ENCODE results near the gene PCDH15. TPM values are rescaled to one million over a fixed set of nuclear protein-coding genes. Genes with fewer than 3 reads are reported as not detected.
A peak's percentile ranks its signal among the peaks of the same experiment; 100 is the strongest.

The PCDH15 gene
- total and polyA plus RNA-seq, 2 of the 8 experiments (the other 6 are each of a cell fraction or from before 2014, with no cell fraction given) = 0.11 TPM; not detected in 1

- no peak overlapping the region for H4K91ac ChIP-seq (replicated peaks; ENCODE audit: insufficient read length, low read length)
- peak overlapping the region; percentile 30 for H4K5ac ChIP-seq (ENCODE audit: insufficient read length, low read depth, low read length)
- no peak overlapping the region for H3K18ac ChIP-seq (ENCODE audit: extremely low read depth, low read length)
- no peaks in the 10 kb centered on the region for H3K36me3 ChIP-seq (ENCODE audit: control insufficient read depth in 2 of 4, insufficient read depth in 4 of 4, low read length in 3 of 4)
- ChIA-PET POLR2A (ENCODE audit: partially characterized antibody) (no interaction called here), CTCF (ENCODE audit: partially characterized antibody) (interaction anchor here (0.6 to 1.6 kb wide), 7 partner anchors 8 to 858 kb away, joined by 3 to 5 read pairs (median 3); no protein-coding TSS in a partner anchor)
- H3K9me3 ChIP-seq (ENCODE audit: insufficient read depth in 2 of 2, low read depth in 1 of 2, low read length in 1 of 2) = no peaks in the 10 kb centered on the region
- H3K23ac ChIP-seq (ENCODE audit: insufficient read length) = no peak overlapping the region
- H3K27me3 ChIP-seq (replicated peaks in 1 of 4; ENCODE audit: control insufficient read depth in 3 of 4, extremely low read depth in 1 of 4, insufficient read depth in 3 of 4, low read length in 3 of 4) = no peaks in the 10 kb centered on the region
- H2AFZ ChIP-seq (ENCODE audit: low read length) = peak overlapping the region; percentile 82
- H2BK5ac ChIP-seq (ENCODE audit: low read depth, low read length) = no peak overlapping the region
- no peaks in the 10 kb centered on the region for H3K79me2 ChIP-seq (ENCODE audit: control insufficient read depth in 1 of 2, insufficient read depth in 2 of 2, low read length in 2 of 2)
- H4K20me1 ChIP-seq (replicated peaks in 1 of 2; ENCODE audit: control insufficient read depth in 1 of 2, insufficient read depth in 2 of 2, low read length in 2 of 2) = no peaks in the 10 kb centered on the region
- H3K27ac ChIP-seq (ENCODE audit: low read depth, low read length) = no peak overlapping the region
- no peak overlapping the region for H3K9ac ChIP-seq (replicated peaks in 1 of 4; ENCODE audit: extremely low read depth in 1 of 4, low read depth in 3 of 4, low read length in 3 of 4)
- no peak overlapping the region for H2BK20ac ChIP-seq (ENCODE audit: low read length)
- H2AK5ac ChIP-seq (ENCODE audit: low read depth, low read length) = no peak overlapping the region
- no peaks in the 10 kb centered on the region for H3K23me2 ChIP-seq (ENCODE audit: low read depth, low read length)
- FAIRE-seq = no peak
- no peaks in the 10 kb centered on the region; a peak in 1 of 7 replicates for H3K4me1 ChIP-seq (replicated peaks in 1 of 4; ENCODE audit: control insufficient read depth in 3 of 4, insufficient read depth in 4 of 4, low read length in 3 of 4)
- WGBS, 2 experiments (ENCODE audit: extremely low coverage in 1 of 2, insufficient coverage in 1 of 2, insufficient read length in 1 of 2, insufficient replicate concordance in 2 of 2, low coverage in 1 of 2, low lambda C conversion rate in 2 of 2, missing lambda C conversion rate in 1 of 2) = 87% methylated on average over 7 of the region's 8 CpGs; no CpG with 5 or more reads in 1 of the 2 experiments
- 0 out of 2 replicates have a peak overlapping the region, but pooled peaks have one; percentile 10 for H2BK12ac ChIP-seq (ENCODE audit: low read depth, low read length)
- H3K4me2 ChIP-seq (ENCODE audit: insufficient read depth in 1 of 2, low read depth in 2 of 2, low read length in 2 of 2) = no peak overlapping the region
- H2BK120ac ChIP-seq (replicated peaks; ENCODE audit: low read depth, low read length) = no peak overlapping the region
- no peak overlapping the region for H3K56ac ChIP-seq (replicated peaks; ENCODE audit: insufficient read length, low read depth, low read length)
- no peak overlapping the region for H3K4ac ChIP-seq (replicated peaks; ENCODE audit: insufficient read length, low read depth, low read length)
- no peak for DNase-seq (ENCODE audit: low read depth in 1 of 2, low spot score in 2 of 2)
- H4K8ac ChIP-seq (ENCODE audit: extremely low read depth, insufficient read depth, low read length) = no peak overlapping the region
- no peak overlapping the region for H3K14ac ChIP-seq (ENCODE audit: insufficient read length)
- no peak overlapping the region for H3K4me3 ChIP-seq (ENCODE audit: extremely low read depth in 1 of 4, insufficient read depth in 2 of 4, low read depth in 3 of 4, low read length in 4 of 4)
- H3K79me1 ChIP-seq (ENCODE audit: low read depth, low read length) = no peaks in the 10 kb centered on the region
- no peak overlapping the region for H2BK15ac ChIP-seq (ENCODE audit: low read length)
- TF ChIP-seq CTCF (IDR thresholded peaks at IDR 0.05; ENCODE audit: control extremely low read depth in 1 of 3, insufficient read depth in 1 of 3, low read depth in 1 of 3, low read length in 3 of 3) (peak in 1 of 3 experiments; percentile 27; a peak in 2 of 4 replicates), CBX5 (IDR thresholded peaks at IDR 0.05; ENCODE audit: low read depth, low read length) (no peak), JUN (IDR thresholded peaks at IDR 0.05; ENCODE audit: low read depth, low read length) (no peak), SIX5 (IDR thresholded peaks at IDR 0.05; ENCODE audit: low read depth, low read length) (no peak), BRCA1 (IDR thresholded peaks at IDR 0.05; ENCODE audit: low read depth, low read length) (no peak), POLR2AphosphoS5 (IDR thresholded peaks at IDR 0.05; ENCODE audit: low read depth, low read length) (no peak), JUND (IDR thresholded peaks at IDR 0.05; ENCODE audit: low read length) (no peak), RAD21 (IDR thresholded peaks at IDR 0.05 in 1 of 2, conservative IDR thresholded peaks at IDR 0.05 in 1 of 2; ENCODE audit: low read depth in 2 of 2, low read length in 2 of 2) (peak; percentile 54 to 70), NANOG (IDR thresholded peaks at IDR 0.05; ENCODE audit: insufficient read depth, low read depth, low read length, poor library complexity, severe bottlenecking) (no peak), TAF7 (optimal IDR thresholded peaks at IDR 0.05; ENCODE audit: borderline replicate concordance, low read depth, low read length) (no peak)
These were observed 992.2 kb downstream of the PCDH15 start for GRCh38 chr10:53808677-53809372.
